ENCODE results near the gene ACOXL.

GRCh38 chr2:111118981-111119821, 386.8 kb downstream of the ACOXL start:
- TF ChIP-seq POLR2A (IDR thresholded peaks at IDR 0.05; ENCODE audit: low read length), result no peak
- TF ChIP-seq GATA1 (IDR thresholded peaks at IDR 0.05; ENCODE audit: low read depth, low read length), result no peak

Data from erythroblast (primary cell).